Endothelial cell of umbilical vein (primary cell): ENCODE data around the gene PCED1B. TPM values are rescaled to one million over a fixed set of nuclear protein-coding genes. Genes with fewer than 3 reads are reported as not detected.

Experiments used
- BruUV-seq: library from RNA; stranded (reverse); fragments of 400-500 nt; replicated peaks from 2 replicates; lab custom pipeline; 2021; lab: Mats Ljungman, UMichigan
- CTCF ChIA-PET: fragments of 300-600, 350-600 bp; sonication (Branson Sonifier 250); formaldehyde crosslinking; loops from one replicate; lab custom pipeline; 2021; ENCODE audit warnings: antibody characterized with exemption, inconsistent platforms; lab: Charles Lee
- POLR2A ChIA-PET: fragments of 300-600, 350-600 bp; sonication (Branson Sonifier 250); formaldehyde crosslinking; loops from one replicate; lab custom pipeline; 2021; ENCODE audit warnings: antibody characterized with exemption, inconsistent platforms; lab: Charles Lee
- DNase-seq: peaks from one replicate; pipeline ENCODE4 v3.0.0-alpha.2; 2011; ENCODE audit warnings: low read depth, low spot score
- FAIRE-seq: peaks from 2 replicates; lab custom pipeline; 2011; peaks lifted over from hg19 to GRCh38; lab: Jason Lieb, UNC
- H2AFZ ChIP-seq: 2 replicates; pipeline ENCODE4 v1.6.0; 2012; ENCODE audit warnings: low read depth, low read length, control low read depth, inconsistent platforms
- H3K27ac ChIP-seq: 2 replicates; pipeline ENCODE4 v1.5.1; 2011; ENCODE audit warnings: low read depth, mild to moderate bottlenecking, control low read depth, low read length, moderate library complexity; ENCODE audit not compliant: insufficient read depth
- H3K27me3 ChIP-seq, 2 experiments: 2 replicates each; pipeline versions ENCODE4 v1.6.0 to v1.6.1; 2011; ENCODE audit warnings: low read length in 2 of 2, mixed read lengths in 1 of 2; ENCODE audit not compliant: control insufficient read depth in 2 of 2, insufficient read depth in 2 of 2
- H3K36me3 ChIP-seq, 2 experiments: 2 replicates in 1 of 2; 3 replicates in 1 of 2; pipeline ENCODE4 v1.5.1; 2011; ENCODE audit warnings: low read length in 2 of 2, mild to moderate bottlenecking in 1 of 2, moderate library complexity in 1 of 2; ENCODE audit not compliant: control insufficient read depth in 2 of 2, insufficient read depth in 2 of 2; ENCODE audit errors: extremely low read depth in 1 of 2
- H3K4me1 ChIP-seq: 3 replicates; pipeline ENCODE4 v1.5.1; 2011; ENCODE audit warnings: mild to moderate bottlenecking, low read length; ENCODE audit not compliant: control insufficient read depth, insufficient read depth; ENCODE audit errors: extremely low read depth
- H3K4me2 ChIP-seq: 2 replicates; pipeline ENCODE4 v1.6.1; 2011; ENCODE audit warnings: low read length, control low read depth, mixed read lengths; ENCODE audit not compliant: insufficient read depth
- H3K4me3 ChIP-seq, 3 experiments: fragments of 200-600 bp in 1 of 3; sonication (generic), shearing (Covaris generic) in 1 of 3; replicated peaks in 1 of 3; 2 replicates each; pipeline ENCODE4 v1.5.1; 2011 to 2016; ENCODE audit warnings: control low read depth in 3 of 3, low read length in 3 of 3, mild to moderate bottlenecking in 2 of 3, inconsistent platforms in 1 of 3, low read depth in 1 of 3, moderate library complexity in 1 of 3; ENCODE audit not compliant: insufficient read depth in 1 of 3
- H3K79me2 ChIP-seq: 2 replicates; pipeline ENCODE4 v1.6.0; 2012; ENCODE audit warnings: low read length, inconsistent platforms; ENCODE audit not compliant: control insufficient read depth, insufficient read depth
- H3K9ac ChIP-seq: replicated peaks from 2 replicates; pipeline ENCODE3; 2011; ENCODE audit warnings: low read length, control low read depth; ENCODE audit not compliant: insufficient read depth; ENCODE audit errors: extremely low read depth
- H3K9me1 ChIP-seq: replicated peaks from 3 replicates; pipeline ENCODE4 v1.6.0; 2011; ENCODE audit warnings: mild to moderate bottlenecking, low read length; ENCODE audit not compliant: control insufficient read depth, insufficient read depth; ENCODE audit errors: extremely low read depth
- H3K9me3 ChIP-seq: replicated peaks from 2 replicates; pipeline ENCODE4 v1.5.1; 2012; ENCODE audit warnings: low read length, inconsistent platforms; ENCODE audit not compliant: control insufficient read depth, insufficient read depth
- H4K20me1 ChIP-seq: replicated peaks from 2 replicates; pipeline ENCODE3; 2011; ENCODE audit warnings: mild to moderate bottlenecking, low read length; ENCODE audit not compliant: control insufficient read depth, insufficient read depth; ENCODE audit errors: extremely low read depth
- CTCF ChIP-seq, 2 donors: IDR thresholded peaks; 1 replicate in 1 of 2; 2 replicates in 1 of 2; pipeline ENCODE4 v1.5.1; 2011; ENCODE audit warnings: low read length in 2 of 2, mild to moderate bottlenecking in 2 of 2, moderate library complexity in 2 of 2, control low read depth in 1 of 2, inconsistent platforms in 1 of 2, low read depth in 1 of 2; ENCODE audit not compliant: insufficient read depth in 1 of 2; ENCODE audit errors: extremely low read depth in 1 of 2
- EZH2 ChIP-seq: IDR thresholded peaks from 2 replicates; pipeline ENCODE4 v1.6.1; 2012; ENCODE audit warnings: borderline replicate concordance, low read depth, mild to moderate bottlenecking, moderate library complexity, low read length, inconsistent platforms; ENCODE audit not compliant: severe bottlenecking
- FOS ChIP-seq: IDR thresholded peaks from 2 replicates; pipeline ENCODE4 v1.6.1; 2011; ENCODE audit warnings: mild to moderate bottlenecking, low read length, moderate library complexity, borderline replicate concordance; ENCODE audit not compliant: insufficient read depth
- GATA2 ChIP-seq: IDR thresholded peaks from 2 replicates; pipeline ENCODE4 v1.7.0; 2011; ENCODE audit warnings: low read depth, mild to moderate bottlenecking, moderate library complexity, mixed read lengths, low read length; ENCODE audit not compliant: insufficient read length, insufficient read depth
- JUN ChIP-seq: IDR thresholded peaks from 2 replicates; pipeline ENCODE4 v1.6.1; 2011; ENCODE audit warnings: borderline replicate concordance, low read depth; ENCODE audit not compliant: insufficient read length, insufficient read depth
- MAX ChIP-seq: IDR thresholded peaks from 2 replicates; pipeline ENCODE4 v1.6.1; 2011; ENCODE audit not compliant: insufficient read depth, insufficient read length
- MYC ChIP-seq: IDR thresholded peaks from one replicate; pipeline ENCODE4 v1.6.1; 2011; ENCODE audit warnings: mild to moderate bottlenecking, low read depth, low read length
- POLR2A ChIP-seq: IDR thresholded peaks from 2 replicates; pipeline ENCODE4 v1.6.1; 2012; ENCODE audit warnings: low read depth, mild to moderate bottlenecking, control low read depth, low read length
- POLR2AphosphoS5 ChIP-seq: IDR thresholded peaks from 2 replicates; pipeline ENCODE4 v1.6.1; 2012; ENCODE audit warnings: low read depth, mild to moderate bottlenecking, control low read depth, low read length, moderate library complexity; ENCODE audit not compliant: insufficient read depth
- dilution Hi-C: fragments of 300-500 bp; cut with MboI; formaldehyde crosslinking; loops from one replicate; pipeline ENCODE4 v1.15.0; 2019; ENCODE audit warnings: low sequenced_read_pairs; ENCODE audit not compliant: extremely low pct_ligation_motif_present
- intact Hi-C: fragments of 100-400 bp; cut with micrococcal nuclease; formaldehyde crosslinking; loops from one replicate; pipeline ENCODE4 v1.10.0; 2022
- polyA plus RNA-seq, 4 experiments: library from polyadenylated mRNA; depleted of rRNA in 3 of 4; stranded (reverse) in 3 of 4; unstranded in 1 of 4; fragments of >200 nt; gene quantifications; 2 replicates each; pipeline versions ENCODE4 v1.2.1 to v1.2.3, GENCODE V29; 2011 to 2012; ENCODE audit warnings: missing spikeins in 1 of 4
- total RNA-seq: library from RNA; stranded (reverse); gene quantifications from 2 replicates; pipeline ENCODE4 v1.2.3, GENCODE V29; 2021

The PCED1B gene
- total and polyA plus RNA-seq, 2 donors (not counting 3 experiments of a cell fraction or from before 2014, with no cell fraction given) = 1.7 to 2.6 TPM

DNA sequence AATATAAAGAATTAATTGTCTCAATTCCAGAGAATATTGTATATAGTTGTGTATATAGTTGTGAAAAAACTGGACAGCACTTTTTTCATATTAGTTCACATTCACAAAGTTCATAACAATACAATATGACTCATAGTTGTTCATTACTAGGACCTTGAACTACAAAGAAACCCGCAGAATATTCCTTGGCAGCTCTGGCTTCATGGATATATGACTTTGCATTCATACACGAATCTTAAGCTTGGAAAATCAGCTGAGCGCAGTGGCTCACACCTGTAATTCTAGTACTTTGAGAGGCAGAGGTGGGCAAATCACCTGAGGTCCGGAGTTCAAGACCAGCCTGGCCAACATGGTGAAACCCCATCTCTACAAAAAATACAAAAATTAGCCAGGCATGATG lies 38.1 kb upstream of the PCED1B start:
- no TSS peak for BruUV-seq
- Histone ChIP-seq H3K4me3 (no peak overlapping the region), H3K4me2 (no peak overlapping the region), H4K20me1 (no peaks in the 10 kb centered on the region), H3K36me3 (no peaks in the 10 kb centered on the region), H3K79me2 (no peaks in the 10 kb centered on the region), H3K9me3 (no peaks in the 10 kb centered on the region), H3K9ac (no peak overlapping the region), H3K9me1 (no peaks in the 10 kb centered on the region), H3K27me3 (peaks cover 3 to 4% of the 10 kb centered on the region in 2 experiments), H2AFZ (no peak overlapping the region), H3K4me1 (no peaks in the 10 kb centered on the region), H3K27ac (no peak overlapping the region)
- intact Hi-C loops (no loop called here), dilution Hi-C loops (no loop called here)
- FAIRE-seq = no peak
- no peak for TF ChIP-seq POLR2AphosphoS5
- TF ChIP-seq CTCF (IDR thresholded peaks at IDR 0.05; ENCODE audit: extremely low read depth in 1 of 2, insufficient read depth in 1 of 2, low read depth in 1 of 2, low read length in 2 of 2) = no peak
- ChIA-PET POLR2A (no interaction called here), CTCF (interaction anchor here (1.0 to 3.3 kb wide), 3 partner anchors 9 to 356 kb away, joined by 3 to 18 read pairs (median 7); no protein-coding TSS in a partner anchor)
- no peak for DNase-seq

- Histone ChIP-seq H3K4me3 (no peak overlapping the region), H3K4me2 (no peak overlapping the region), H3K79me2 (no peaks in the 10 kb centered on the region), H3K27me3 (peaks cover 7 to 23% of the 10 kb centered on the region in 2 experiments), H4K20me1 (no peaks in the 10 kb centered on the region), H3K27ac (no peak overlapping the region), H2AFZ (no peak overlapping the region), H3K4me1 (no peaks in the 10 kb centered on the region), H3K36me3 (no peaks in the 10 kb centered on the region), H3K9ac (no peak overlapping the region), H3K9me1 (no peaks in the 10 kb centered on the region), H3K9me3 (no peaks in the 10 kb centered on the region)
- TF ChIP-seq CTCF (IDR thresholded peaks at IDR 0.05; ENCODE audit: extremely low read depth in 1 of 2, insufficient read depth in 1 of 2, low read depth in 1 of 2, low read length in 2 of 2) = no peak
- no peak for TF ChIP-seq MAX
- no peak for TF ChIP-seq GATA2
- no peak for TF ChIP-seq EZH2
- no peak for TF ChIP-seq FOS
- TF ChIP-seq JUN = no peak
- TF ChIP-seq MYC = no peak
- TF ChIP-seq POLR2AphosphoS5 = no peak
- no peak for TF ChIP-seq POLR2A
- intact Hi-C loops = no loop called here
- ChIA-PET CTCF (interaction anchor here (0.9 to 1.0 kb wide), 2 partner anchors 22 to 349 kb away, joined by 3 read pairs; no protein-coding TSS in a partner anchor), POLR2A (no interaction called here)
- FAIRE-seq (no peak), DNase-seq (no peak)
- BruUV-seq = no TSS peak
- dilution Hi-C loops = no loop called here
Measured at GRCh38 chr12:47048541-47048940, 30.9 kb upstream of the PCED1B start.
